GM12872 (cell line): Measurements from ENCODE around the gene ZNF396.

Experiments used
- TF ChIP-seq, protein P1 (sequence below): IDR thresholded peaks from 3 replicates; pipeline ENCODE4 v1.5.1; 2011; ENCODE audit warnings: low read depth, mild to moderate bottlenecking, low read length, moderate library complexity; ENCODE audit not compliant: insufficient read depth

Gene ZNF396

DNA sequence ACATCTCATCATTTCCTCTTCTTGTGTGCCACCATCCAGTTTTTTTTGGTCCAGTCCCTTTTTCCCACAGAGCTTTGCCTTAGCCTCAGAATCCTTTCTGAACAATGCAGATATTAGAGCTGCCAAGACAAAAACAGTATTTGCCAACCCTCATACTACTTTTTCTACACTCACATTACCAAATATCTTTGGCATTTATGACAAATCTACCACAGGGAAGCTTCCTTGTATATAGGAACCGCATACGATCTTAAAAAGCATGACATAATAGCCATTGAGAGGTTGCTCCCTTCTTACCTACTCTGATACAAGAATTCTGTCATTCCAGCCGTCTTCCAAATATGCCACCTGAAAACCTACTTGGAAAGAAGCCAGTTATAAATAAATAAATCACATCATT, 42.3 kb downstream of the ZNF396 start:
- TF ChIP-seq, protein P1, sequence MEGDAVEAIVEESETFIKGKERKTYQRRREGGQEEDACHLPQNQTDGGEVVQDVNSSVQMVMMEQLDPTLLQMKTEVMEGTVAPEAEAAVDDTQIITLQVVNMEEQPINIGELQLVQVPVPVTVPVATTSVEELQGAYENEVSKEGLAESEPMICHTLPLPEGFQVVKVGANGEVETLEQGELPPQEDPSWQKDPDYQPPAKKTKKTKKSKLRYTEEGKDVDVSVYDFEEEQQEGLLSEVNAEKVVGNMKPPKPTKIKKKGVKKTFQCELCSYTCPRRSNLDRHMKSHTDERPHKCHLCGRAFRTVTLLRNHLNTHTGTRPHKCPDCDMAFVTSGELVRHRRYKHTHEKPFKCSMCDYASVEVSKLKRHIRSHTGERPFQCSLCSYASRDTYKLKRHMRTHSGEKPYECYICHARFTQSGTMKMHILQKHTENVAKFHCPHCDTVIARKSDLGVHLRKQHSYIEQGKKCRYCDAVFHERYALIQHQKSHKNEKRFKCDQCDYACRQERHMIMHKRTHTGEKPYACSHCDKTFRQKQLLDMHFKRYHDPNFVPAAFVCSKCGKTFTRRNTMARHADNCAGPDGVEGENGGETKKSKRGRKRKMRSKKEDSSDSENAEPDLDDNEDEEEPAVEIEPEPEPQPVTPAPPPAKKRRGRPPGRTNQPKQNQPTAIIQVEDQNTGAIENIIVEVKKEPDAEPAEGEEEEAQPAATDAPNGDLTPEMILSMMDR, result no peak

DNA sequence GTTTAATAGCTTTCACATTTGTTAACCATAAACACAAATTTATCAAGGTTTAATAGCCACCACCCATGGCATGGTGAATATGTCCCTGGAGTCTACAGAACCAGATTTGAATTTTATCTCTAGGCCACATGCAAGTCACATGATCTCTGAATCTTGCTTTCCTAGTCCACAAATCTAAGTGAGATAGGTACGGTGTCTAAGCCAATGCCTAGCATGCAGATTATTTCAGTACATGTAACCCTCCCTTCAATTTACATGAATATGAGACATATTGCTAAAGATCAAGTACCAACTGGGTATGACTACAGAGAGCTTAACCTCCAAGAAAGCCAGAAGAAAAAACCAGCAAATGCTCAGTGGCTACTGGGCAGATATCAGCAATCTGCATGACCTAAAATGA, 42.9 kb downstream of the ZNF396 start:
- TF ChIP-seq, protein P1, result no peak

DNA sequence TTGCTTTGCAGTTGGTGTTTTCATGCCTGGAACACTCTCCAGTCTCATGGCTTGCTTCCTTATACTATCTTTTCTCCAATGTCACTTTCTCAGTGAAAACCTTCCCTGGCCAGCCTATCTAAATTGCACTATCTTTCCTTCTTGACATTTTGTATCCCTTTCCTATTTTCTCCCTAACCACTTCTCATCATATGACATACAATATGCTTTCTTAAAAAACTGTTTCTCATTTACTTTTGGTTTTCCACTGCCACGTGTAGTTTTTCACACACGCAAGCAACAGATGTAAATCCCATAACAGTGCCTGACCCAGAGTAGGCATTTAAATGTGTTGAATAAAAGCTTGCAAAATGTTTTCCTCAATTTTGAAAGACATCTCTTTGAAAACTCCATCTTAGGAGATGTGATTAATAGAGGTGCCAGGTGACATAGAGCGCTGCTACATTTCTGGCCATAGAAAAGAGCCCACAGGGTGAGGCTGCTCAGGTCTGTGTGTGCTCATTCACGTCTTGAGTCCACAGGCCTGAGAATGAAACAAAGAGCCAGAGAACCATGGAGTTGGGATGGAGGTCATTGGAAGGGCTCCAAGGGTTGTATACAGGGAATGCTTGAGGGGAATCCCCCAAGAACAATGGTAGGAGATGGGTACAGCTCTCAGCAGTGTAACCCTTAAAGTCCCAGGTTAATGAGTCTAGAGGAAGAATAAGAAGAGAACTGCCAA, 45.6 kb downstream of the ZNF396 start:
- TF ChIP-seq, protein P1, result no peak

DNA sequence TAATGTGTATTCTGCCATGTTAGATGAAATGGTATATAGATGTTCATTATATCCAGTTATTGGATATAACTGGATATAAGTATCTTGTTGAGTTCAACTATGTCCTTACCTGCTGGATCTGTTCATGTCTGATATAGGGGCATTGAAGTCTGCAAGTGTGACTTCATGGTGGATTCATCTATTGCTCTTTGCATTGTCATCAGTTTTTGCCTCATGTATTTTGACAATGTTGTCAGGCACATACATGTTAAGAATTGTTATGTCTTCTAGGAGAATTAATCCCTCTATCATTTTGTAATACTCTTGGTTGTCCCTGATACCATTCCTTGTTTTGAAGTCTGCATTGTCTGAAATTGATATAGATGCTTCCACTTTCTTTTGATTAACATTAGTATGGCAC, 48.3 kb downstream of the ZNF396 start:
- TF ChIP-seq, protein P1, result no peak

DNA sequence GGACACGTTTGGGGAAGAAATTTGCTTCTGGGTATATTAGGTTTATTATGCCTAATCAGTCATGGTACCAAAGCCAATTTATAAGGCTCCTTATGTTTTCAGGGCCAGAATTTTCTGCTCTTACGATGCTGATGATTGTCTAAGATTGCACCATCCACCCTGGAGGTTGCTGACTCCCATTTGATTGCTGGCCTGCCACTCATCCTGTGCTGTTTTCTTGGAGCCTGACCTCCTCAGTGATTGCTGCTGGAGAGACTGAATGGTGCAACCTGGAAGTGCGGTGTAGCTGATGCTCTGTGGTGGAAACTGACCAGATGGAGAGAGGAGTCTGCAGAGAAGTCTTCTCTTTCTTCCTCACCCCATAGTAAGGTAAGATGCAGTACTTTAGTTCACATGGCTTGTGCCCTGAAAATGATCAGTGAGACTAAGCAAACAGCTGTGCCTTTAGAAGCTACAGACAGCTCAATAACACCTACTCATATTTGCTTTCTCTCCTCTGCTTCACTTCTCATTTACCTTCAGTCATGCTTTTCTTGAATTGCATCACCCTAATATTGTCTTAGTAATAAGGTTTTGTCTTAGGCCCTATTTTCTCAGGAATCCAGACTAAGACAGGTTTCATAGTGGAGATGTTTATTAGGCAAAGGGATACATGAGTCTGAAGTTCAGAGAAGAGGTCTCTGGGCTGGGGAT, 50.3 kb downstream of the ZNF396 start:
- TF ChIP-seq, protein P1, result no peak

DNA sequence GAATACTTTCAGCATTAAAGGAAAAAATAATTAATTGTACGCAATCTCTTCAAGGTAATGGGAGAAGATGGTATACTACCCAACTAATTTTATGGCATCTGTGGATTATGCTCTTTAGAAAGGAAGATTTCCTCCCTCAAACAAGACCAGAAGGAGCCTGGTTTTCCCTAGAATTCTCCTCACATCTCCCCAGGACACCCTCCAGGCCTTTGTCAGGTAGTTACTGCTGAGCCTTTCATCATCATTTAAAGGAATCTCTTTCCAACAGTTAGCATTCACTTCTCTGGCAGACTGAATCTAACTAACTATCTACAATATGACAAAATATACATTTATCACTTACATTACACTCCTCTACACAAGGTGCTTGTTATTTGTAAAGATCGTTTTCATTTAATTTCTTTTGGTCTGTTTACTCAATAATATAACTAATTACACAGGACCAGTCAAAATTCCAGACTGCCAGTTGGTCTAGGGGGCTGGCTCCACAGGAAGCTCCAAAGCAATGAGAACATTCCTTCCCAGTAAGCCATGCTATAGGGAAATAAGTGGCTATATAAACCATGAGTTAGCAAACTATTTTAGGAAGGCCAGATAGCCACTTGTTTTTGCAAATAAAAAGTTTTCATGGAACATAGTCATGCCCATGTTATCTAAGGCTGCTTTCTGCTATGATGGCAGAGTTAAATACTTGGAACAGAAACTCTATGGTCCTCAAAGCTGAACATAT, 52.0 kb downstream of the ZNF396 start:
- TF ChIP-seq, protein P1, result no peak

DNA sequence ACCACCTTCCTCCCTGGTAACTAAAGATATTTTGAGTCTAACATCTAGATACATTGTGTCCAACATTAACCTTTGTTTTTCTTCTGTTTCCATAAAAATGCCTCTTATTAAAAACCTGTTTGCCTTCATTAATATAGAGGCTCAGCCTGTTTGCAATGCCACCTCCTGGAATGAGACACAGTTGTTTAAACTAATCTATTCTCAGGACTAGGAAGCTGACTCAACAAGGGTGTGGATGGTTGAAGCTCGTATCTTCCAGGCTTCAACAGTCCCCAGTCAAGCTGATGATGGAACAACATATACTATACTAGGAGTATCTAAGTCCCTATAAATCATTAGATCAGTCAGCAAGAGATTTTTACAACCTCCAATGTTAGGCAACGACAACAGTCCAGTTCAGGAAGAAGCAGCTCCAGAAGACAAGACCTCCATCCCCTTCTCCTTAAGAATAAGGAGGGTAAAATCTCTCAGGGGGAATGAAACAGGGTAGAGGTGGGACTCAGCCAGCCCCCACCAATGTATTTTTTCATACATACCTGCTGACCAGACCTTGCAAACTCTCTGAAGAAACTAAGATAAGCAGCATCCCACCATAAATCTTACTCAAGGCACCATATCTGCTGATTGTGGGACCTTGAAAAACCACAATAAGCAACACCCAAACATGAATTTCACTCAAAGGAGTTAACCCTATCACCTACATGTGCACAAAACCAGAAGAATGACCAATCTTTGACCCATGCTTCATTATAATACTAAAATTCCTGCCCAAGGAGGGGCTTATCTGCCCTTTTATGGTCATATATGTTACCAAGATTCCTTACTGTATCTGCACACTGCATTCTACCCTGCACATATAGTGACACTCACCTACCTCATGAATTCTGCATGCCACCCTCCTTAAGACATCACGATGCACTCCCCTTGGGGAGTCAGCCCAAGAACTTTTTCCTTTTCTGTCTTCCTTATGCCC, 54.4 kb downstream of the ZNF396 start:
- TF ChIP-seq, protein P1, result no peak
